ENCODE data around the gene TCP11L1. TPM values are rescaled to one million over a fixed set of nuclear protein-coding genes. Genes with fewer than 3 reads are reported as not detected.

Gene TCP11L1
- total RNA-seq, 2 experiments from 2014 or later: 4.8 to 5.7 TPM

Other genes with a start within 250 kb of the TCP11L1 start
- not detected for gene CCDC73, start 244.9 kb upstream of the TCP11L1 start, total RNA-seq
- under 1 TPM; 0.15 to 0.19 TPM for gene PRRG4, start 209.6 kb upstream of the TCP11L1 start, total RNA-seq
- 10 to 100 TPM; 10.1 to 12.3 TPM for gene QSER1, start 146.8 kb upstream of the TCP11L1 start, total RNA-seq
- gene DEPDC7, start 23.7 kb upstream of the TCP11L1 start, total RNA-seq: 1 to 10 TPM; 2.2 to 2.5 TPM
- 10 to 100 TPM; 26.5 to 27.3 TPM for gene CSTF3, start 121.9 kb downstream of the TCP11L1 start, total RNA-seq
- gene HIPK3, start 217.8 kb downstream of the TCP11L1 start, total RNA-seq: 10 to 100 TPM; 23.9 to 24.0 TPM